GM10847 (cell line): ENCODE measurements around the gene INAFM2.

Source experiments
- POLR2A ChIP-seq: IDR thresholded peaks from 2 replicates; pipeline ENCODE4 v1.6.1; 2011; ENCODE audit not compliant: insufficient read length; ENCODE audit errors: extremely low read depth

Gene INAFM2

GRCh38 chr15:40309344-40309862 lies 14.1 kb upstream of the INAFM2 start:
- TF ChIP-seq POLR2A, result no peak

- TF ChIP-seq POLR2A, result no peak
Measured at GRCh38 chr15:40310001-40310959, 13.2 kb upstream of the INAFM2 start.

GRCh38 chr15:40310993-40311392 lies 12.5 kb upstream of the INAFM2 start:
- no peak for TF ChIP-seq POLR2A

- TF ChIP-seq POLR2A, result no peak
Measured at GRCh38 chr15:40312370-40313158, 10.9 kb upstream of the INAFM2 start.

GRCh38 chr15:40313531-40314398 lies 9.7 kb upstream of the INAFM2 start:
- TF ChIP-seq POLR2A, result no peak

- TF ChIP-seq POLR2A, result no peak
Measured at GRCh38 chr15:40314723-40315276, 8.7 kb upstream of the INAFM2 start.

- no peak for TF ChIP-seq POLR2A
Measured at GRCh38 chr15:40316931-40317330, 6.6 kb upstream of the INAFM2 start.

- TF ChIP-seq POLR2A, result no peak
Measured at GRCh38 chr15:40317580-40317979, 5.9 kb upstream of the INAFM2 start.

- no peak for TF ChIP-seq POLR2A
Measured at GRCh38 chr15:40320409-40320808, 3.1 kb upstream of the INAFM2 start.

- no peak for TF ChIP-seq POLR2A
Measured at GRCh38 chr15:40320931-40321371, 2.5 kb upstream of the INAFM2 start.

- no peak for TF ChIP-seq POLR2A
Measured at GRCh38 chr15:40322531-40323238, 807 bp upstream of the INAFM2 start.

GRCh38 chr15:40323953-40324937 lies 753 bp downstream of the INAFM2 start:
- no peak for TF ChIP-seq POLR2A

GRCh38 chr15:40325188-40325587 lies 1.7 kb downstream of the INAFM2 start:
- TF ChIP-seq POLR2A, result no peak
